Fibroblast of mammary gland (primary cell): ENCODE results near the gene INSL3.

Experiments
- DNase-seq: peaks from one replicate; pipeline ENCODE4 v3.0.0-alpha.2; 2010; ENCODE audit warnings: low read depth
- H3K4me3 ChIP-seq: 2 replicates; pipeline ENCODE4 v1.5.1; 2011; ENCODE audit warnings: low read depth, mild to moderate bottlenecking, low read length, moderate library complexity; ENCODE audit not compliant: control insufficient read depth
- TF ChIP-seq, protein P1 (sequence below): conservative IDR thresholded peaks from 2 replicates; pipeline ENCODE4 v1.5.1; 2011; ENCODE audit warnings: low read depth, low read length, inconsistent platforms; ENCODE audit not compliant: control insufficient read depth, insufficient read depth

The INSL3 gene

DNA sequence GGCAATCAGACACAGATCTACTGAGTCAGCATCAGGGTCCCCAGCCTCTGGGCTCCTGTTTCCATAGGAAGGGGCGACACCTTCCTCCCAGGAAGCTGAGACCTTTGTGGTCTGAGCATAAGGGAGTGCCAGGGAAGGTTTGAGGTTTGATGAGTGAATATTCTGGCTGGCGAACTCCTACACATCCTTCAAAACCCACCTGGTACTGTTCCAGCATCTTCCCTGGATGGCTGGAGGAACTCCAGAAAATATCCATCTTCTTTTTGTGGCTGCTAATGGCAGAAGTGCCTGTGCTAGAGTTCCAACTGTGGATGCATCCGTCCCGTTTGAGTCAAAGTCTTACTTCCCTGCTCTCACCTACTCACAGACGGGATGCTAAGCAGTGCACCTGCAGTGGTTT, 9.2 kb downstream of the INSL3 start:
- no peak for DNase-seq
- no peak overlapping the region for H3K4me3 ChIP-seq
- TF ChIP-seq, protein P1, sequence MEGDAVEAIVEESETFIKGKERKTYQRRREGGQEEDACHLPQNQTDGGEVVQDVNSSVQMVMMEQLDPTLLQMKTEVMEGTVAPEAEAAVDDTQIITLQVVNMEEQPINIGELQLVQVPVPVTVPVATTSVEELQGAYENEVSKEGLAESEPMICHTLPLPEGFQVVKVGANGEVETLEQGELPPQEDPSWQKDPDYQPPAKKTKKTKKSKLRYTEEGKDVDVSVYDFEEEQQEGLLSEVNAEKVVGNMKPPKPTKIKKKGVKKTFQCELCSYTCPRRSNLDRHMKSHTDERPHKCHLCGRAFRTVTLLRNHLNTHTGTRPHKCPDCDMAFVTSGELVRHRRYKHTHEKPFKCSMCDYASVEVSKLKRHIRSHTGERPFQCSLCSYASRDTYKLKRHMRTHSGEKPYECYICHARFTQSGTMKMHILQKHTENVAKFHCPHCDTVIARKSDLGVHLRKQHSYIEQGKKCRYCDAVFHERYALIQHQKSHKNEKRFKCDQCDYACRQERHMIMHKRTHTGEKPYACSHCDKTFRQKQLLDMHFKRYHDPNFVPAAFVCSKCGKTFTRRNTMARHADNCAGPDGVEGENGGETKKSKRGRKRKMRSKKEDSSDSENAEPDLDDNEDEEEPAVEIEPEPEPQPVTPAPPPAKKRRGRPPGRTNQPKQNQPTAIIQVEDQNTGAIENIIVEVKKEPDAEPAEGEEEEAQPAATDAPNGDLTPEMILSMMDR = no peak

DNA sequence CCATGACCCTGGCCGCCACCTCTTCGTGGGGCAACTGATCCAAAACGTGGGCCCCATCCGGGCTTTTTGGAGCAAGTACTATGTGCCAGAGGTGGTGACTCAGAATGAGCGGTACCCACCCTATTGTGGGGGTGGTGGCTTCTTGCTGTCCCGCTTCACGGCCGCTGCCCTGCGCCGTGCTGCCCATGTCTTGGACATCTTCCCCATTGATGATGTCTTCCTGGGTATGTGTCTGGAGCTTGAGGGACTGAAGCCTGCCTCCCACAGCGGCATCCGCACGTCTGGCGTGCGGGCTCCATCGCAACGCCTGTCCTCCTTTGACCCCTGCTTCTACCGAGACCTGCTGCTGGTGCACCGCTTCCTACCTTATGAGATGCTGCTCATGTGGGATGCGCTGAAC, 9.6 kb downstream of the INSL3 start:
- no peak overlapping the region for H3K4me3 ChIP-seq
- TF ChIP-seq, protein P1 = no peak
- no peak for DNase-seq

GRCh38 chr19:17811103-17811502, 10.2 kb downstream of the INSL3 start:
- no peak overlapping the region for H3K4me3 ChIP-seq
- no peak for DNase-seq
- TF ChIP-seq, protein P1 = no peak

DNA sequence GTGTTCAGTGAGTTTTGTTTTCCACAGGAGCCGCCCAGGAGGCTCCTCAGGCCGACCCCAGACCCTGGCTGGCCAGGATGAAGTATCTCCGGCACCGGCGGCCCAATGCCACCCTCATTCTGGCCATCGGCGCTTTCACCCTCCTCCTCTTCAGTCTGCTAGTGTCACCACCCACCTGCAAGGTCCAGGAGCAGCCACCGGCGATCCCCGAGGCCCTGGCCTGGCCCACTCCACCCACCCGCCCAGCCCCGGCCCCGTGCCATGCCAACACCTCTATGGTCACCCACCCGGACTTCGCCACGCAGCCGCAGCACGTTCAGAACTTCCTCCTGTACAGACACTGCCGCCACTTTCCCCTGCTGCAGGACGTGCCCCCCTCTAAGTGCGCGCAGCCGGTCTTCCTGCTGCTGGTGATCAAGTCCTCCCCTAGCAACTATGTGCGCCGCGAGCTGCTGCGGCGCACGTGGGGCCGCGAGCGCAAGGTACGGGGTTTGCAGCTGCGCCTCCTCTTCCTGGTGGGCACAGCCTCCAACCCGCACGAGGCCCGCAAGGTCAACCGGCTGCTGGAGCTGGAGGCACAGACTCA, 13.5 kb downstream of the INSL3 start:
- TF ChIP-seq, protein P1 = no peak
- no peak overlapping the region for H3K4me3 ChIP-seq
- DNase-seq = no peak

DNA sequence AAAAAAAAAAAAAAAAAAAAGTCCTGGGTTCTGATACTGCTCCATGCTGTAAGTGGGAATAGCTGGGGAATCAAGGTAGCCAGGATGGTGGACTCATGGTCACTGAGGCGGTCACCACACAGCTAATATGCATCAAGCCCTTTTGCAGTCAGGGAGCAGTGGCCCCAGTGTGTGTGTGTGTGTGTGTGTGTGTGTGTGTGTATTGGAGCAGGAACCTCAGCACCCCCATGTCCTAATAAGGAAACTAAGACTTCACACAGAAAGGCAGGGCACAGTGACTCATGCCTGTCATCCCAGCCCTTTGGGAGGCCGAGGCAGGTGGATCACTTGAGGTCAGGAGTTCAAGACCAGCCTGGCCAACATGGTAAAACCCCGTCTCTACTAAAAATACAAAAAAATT, 14.4 kb downstream of the INSL3 start:
- TF ChIP-seq, protein P1 = no peak
- DNase-seq = no peak
- H3K4me3 ChIP-seq = no peak overlapping the region

GRCh38 chr19:17805427-17805826, 15.9 kb downstream of the INSL3 start:
- H3K4me3 ChIP-seq = no peak overlapping the region
- TF ChIP-seq, protein P1 = no peak
- DNase-seq = no peak
